ENCODE measurements around the gene MAD1L1. TPM values are rescaled to one million over a fixed set of nuclear protein-coding genes. Genes with fewer than 3 reads are reported as not detected.

The MAD1L1 gene
- total RNA-seq, 2 donors from 2014 or later = 51.2 to 63.8 TPM

DNA sequence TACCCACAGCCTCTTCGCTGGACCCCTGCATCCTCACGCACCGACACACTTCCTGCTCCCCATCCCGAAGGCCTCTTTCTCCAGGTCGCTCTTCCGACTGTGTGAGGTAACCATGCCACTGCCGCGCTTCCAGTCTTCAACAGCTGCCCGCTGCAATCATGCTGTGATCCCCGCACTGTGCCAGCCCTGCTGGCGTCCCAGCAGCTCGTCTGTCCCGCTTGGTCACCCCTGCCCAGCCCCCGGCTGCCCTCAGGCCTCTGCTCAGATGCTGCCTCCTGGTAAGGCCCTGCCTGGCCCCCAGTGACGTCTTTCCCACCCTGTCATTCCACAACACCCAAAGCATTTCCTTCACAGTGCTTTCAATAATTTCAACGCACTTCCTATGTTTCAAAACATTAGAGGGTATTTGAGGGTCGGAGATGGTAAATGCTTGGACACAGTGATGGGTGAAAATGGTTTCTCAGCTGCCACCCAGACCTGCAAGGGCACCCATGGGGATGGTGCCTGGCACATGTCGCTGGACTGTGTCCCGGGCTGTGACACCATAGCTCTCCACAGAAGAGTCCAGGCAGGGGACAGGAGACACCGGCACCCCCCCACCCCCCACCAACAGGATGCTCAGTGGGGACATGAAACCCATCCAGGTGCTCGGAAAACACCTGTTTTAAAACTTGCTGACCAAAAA lies 125.2 kb downstream of the MAD1L1 start:
- Mint-ChIP-seq H3K27ac (no peak overlapping the region), H3K4me3 (no peak overlapping the region), H3K9me3 (no peaks in the 10 kb centered on the region), H3K36me3 (ENCODE audit: insufficient read depth in 2 of 2) (peaks cover 0 to 4% of the 10 kb centered on the region in 2 donors), H3K27me3 (ENCODE audit: low read depth) (no peaks in the 10 kb centered on the region), H3K4me1 (ENCODE audit: low read depth) (peaks cover 60% of the 10 kb centered on the region)
- no peak for ATAC-seq (replicated peaks in 1 of 2)
- no peak for DNase-seq

DNA sequence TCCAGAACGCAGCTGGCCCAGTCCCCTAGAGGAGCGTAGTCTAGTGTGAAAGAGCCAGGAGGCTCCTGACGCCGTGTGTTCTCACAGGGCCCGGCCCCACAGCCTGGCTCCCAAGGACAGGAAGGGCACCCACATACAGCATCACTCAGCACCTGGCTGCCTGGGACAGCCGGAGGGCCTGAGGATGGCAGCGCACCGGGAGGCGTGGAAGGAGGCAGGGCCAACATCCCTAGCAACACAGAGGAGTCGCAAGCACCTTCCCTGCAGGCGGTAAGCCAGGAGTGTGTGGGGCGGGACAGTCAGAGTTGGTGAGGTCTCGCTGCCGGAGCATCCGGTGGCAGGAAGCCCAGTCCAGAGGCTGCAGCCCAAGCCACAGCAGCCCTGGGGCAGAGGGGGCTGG lies 125.8 kb downstream of the MAD1L1 start:
- Mint-ChIP-seq H3K9me3 (no peaks in the 10 kb centered on the region), H3K36me3 (ENCODE audit: insufficient read depth in 2 of 2) (peaks cover 3 to 6% of the 10 kb centered on the region in 2 donors), H3K4me3 (no peak overlapping the region), H3K27me3 (ENCODE audit: low read depth) (no peaks in the 10 kb centered on the region), H3K27ac (no peak overlapping the region), H3K4me1 (ENCODE audit: low read depth) (peaks cover 57% of the 10 kb centered on the region)
- DNase-seq (no peak), ATAC-seq (replicated peaks in 1 of 2) (no peak)

DNA sequence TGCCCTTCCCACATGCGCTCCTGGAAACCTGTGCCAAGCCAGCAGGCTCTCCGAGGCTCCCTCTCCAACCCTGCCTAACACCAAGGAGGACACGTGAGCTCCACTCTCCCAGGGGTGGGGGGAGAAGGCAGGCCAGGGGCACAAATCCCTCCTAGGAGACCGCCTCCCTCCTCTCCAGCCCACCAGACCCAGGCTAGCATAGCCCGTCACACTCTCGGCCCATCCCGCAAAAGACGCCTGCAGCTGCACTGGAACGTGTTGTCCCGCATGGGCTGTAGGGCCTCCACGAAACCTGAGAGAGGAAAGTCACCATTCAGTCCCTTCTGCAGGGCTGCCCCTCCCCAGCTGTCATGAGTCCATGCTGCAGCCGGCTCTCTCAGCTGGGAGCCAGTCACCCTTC lies 126.3 kb downstream of the MAD1L1 start:
- H3K4me3 Mint-ChIP-seq = no peak overlapping the region
- no peaks in the 10 kb centered on the region for H3K27me3 Mint-ChIP-seq (ENCODE audit: low read depth)
- DNase-seq (no peak), ATAC-seq (replicated peaks in 1 of 2) (no peak)
- peaks cover 52% of the 10 kb centered on the region for H3K4me1 Mint-ChIP-seq (ENCODE audit: low read depth)
- peaks cover 3 to 6% of the 10 kb centered on the region in 2 donors for H3K36me3 Mint-ChIP-seq (ENCODE audit: insufficient read depth in 2 of 2)
- no peaks in the 10 kb centered on the region for H3K9me3 Mint-ChIP-seq
- H3K27ac Mint-ChIP-seq = no peak overlapping the region

DNA sequence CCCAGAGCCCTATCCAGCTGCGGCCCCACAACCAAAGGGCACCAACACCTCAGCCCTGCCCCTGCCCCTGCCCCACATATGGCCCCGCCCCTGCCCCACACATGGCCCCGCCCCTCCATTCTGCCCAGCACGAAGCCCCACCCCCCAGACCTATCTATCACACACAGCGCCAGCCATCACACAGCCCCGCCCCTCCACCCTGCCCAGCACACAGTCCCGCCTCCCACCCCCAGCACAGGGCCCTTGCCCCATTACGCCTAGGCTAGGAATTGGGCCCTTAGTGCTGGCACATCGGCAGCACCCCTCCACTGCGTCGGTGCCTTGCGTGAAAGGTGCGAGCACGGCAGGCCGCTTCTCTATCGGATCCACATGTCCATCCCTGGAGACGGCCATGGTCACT lies 126.8 kb downstream of the MAD1L1 start:
- Mint-ChIP-seq H3K4me3 (no peak overlapping the region), H3K4me1 (ENCODE audit: low read depth) (peaks cover 47% of the 10 kb centered on the region), H3K27me3 (ENCODE audit: low read depth) (no peaks in the 10 kb centered on the region), H3K36me3 (ENCODE audit: insufficient read depth in 2 of 2) (peaks cover 3 to 6% of the 10 kb centered on the region in 2 donors), H3K27ac (no peak overlapping the region), H3K9me3 (no peaks in the 10 kb centered on the region)
- ATAC-seq (replicated peaks in 1 of 2) = no peak
- DNase-seq = no peak

DNA sequence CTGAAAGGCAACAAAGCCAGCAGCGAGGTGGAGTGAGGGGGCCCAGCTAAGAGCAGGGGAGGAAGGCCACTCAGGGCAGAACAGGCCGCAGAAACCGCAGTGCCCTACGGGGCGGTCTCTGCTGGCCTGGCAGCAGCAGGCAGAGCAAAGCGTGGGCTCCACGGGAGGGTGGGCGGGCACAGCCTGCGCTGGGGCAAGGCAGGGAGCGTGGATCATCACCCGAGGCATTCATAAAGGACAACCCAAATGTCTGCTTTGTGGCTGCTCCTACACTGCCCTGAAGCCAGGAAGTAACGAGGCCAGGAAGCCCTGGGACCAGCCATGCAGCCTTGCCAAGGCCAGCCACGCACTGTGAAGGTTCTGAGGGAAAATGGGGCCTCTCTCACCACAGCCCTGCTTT lies 127.5 kb downstream of the MAD1L1 start:
- peaks cover 3 to 6% of the 10 kb centered on the region in 2 donors for H3K36me3 Mint-ChIP-seq (ENCODE audit: insufficient read depth in 2 of 2)
- ATAC-seq (replicated peaks in 1 of 2) (no peak), DNase-seq (no peak)
- H3K9me3 Mint-ChIP-seq = no peaks in the 10 kb centered on the region
- H3K27me3 Mint-ChIP-seq (ENCODE audit: low read depth) = no peaks in the 10 kb centered on the region
- no peak overlapping the region for H3K4me3 Mint-ChIP-seq
- H3K4me1 Mint-ChIP-seq (ENCODE audit: low read depth) = peaks cover 46% of the 10 kb centered on the region
- no peak overlapping the region for H3K27ac Mint-ChIP-seq

DNA sequence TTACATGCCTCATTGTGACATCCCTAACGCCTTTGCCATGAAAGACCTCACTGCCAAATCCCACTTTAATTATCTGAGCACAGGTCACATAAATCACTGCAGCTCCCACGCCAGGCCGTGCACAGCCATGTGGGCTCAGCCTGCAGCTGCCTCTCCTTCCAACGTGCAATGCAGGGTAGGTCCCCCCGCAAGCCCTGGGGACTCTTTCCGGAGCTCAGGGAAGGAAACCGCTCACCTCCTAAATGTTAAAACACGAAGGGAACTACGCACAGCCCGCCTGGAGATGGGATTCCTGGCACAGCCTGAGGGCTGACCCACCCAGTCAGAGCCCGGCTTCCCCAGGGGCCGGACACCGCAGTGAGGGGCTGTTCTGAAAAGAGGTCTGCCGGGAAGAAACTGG lies 128.0 kb downstream of the MAD1L1 start:
- DNase-seq (no peak), ATAC-seq (replicated peaks in 1 of 2) (no peak)
- Mint-ChIP-seq H3K36me3 (ENCODE audit: insufficient read depth in 2 of 2) (peaks cover 3 to 6% of the 10 kb centered on the region in 2 donors), H3K27ac (no peak overlapping the region), H3K9me3 (no peaks in the 10 kb centered on the region), H3K4me1 (ENCODE audit: low read depth) (peaks cover 46% of the 10 kb centered on the region), H3K4me3 (no peak overlapping the region), H3K27me3 (ENCODE audit: low read depth) (no peaks in the 10 kb centered on the region)

DNA sequence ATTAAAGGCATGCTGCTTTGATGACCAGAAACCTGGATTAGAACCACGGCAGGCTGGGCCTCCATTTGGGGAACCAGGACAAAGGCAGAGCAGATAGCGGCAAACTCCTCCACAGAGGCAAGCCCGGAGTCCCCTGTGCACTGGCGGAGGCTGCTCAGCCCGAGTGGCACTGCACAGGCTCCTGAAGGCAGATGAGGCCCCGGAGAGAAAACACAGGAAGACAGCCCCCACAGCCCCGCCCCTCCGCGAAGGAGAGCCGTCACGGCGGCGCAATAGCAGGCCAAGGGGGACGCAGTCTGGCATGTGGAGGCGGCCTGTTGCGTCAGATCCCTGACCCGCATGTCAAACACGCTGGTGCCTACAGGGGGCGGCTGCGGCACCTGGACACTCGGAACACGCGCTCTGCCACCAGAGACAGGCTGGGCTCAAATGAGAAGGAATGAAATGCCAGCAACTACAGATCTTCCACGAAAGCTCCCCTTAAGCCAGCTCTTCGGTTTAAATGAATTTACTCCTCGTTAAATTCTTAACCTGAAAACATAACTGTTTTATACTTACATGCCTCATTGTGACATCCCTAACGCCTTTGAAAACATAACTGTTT lies 128.5 kb downstream of the MAD1L1 start:
- DNase-seq (peak; percentile 82 to 87), ATAC-seq (replicated peaks in 1 of 2) (peak; percentile 81)
- Mint-ChIP-seq H3K4me1 (ENCODE audit: low read depth) (peaks cover 48% of the 10 kb centered on the region), H3K9me3 (no peaks in the 10 kb centered on the region), H3K27ac (peak overlapping the region; percentile 18), H3K4me3 (peak overlapping the region; percentile 38 to 49), H3K27me3 (ENCODE audit: low read depth) (no peaks in the 10 kb centered on the region), H3K36me3 (ENCODE audit: insufficient read depth in 2 of 2) (peaks cover 3 to 6% of the 10 kb centered on the region in 2 donors)

DNA sequence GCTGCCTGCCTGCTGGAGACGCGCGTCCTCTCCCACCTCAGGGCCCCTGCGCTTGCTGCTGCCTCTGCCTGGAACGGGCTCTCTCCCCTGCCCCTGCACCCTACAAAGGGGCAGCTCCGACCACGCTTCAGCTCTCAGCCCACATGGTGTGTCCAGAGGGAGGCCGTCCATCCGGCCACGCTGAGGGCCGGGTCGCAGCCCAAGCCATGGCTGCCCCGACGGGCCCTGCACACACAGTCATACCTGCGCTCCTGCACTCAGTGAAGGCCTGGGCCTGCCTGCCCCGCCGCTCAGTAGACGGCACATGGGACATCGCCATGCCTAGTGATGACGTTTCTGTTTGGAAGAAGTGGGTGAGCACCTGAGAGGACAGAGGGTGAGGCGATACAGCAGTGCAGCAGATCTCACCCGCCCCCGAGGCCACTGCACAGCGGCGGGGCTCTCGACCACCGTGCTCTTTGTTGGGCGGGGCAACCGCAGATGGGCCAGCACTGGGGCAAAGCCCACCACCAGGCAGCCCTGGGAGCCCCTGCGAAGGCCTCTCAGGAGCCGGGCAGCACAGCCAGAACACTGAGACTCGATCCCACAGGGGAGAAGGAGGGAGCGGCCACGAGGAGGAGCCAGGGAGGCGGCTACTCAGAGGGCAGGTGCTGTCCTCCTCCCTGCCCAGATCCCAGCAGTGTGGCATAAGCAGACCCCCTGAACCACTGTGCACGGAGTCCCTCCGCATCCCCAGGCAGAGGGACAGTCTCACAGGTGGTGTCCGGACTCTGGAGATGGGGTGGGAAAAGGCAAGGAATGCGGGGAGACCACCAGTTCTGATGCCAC lies 129.5 kb downstream of the MAD1L1 start:
- no peak for ATAC-seq (replicated peaks in 1 of 2)
- Mint-ChIP-seq H3K27me3 (ENCODE audit: low read depth) (no peaks in the 10 kb centered on the region), H3K4me3 (peak overlapping the region in 1 of 2 donors; percentile 49), H3K9me3 (no peaks in the 10 kb centered on the region), H3K4me1 (ENCODE audit: low read depth) (peaks cover 51% of the 10 kb centered on the region), H3K27ac (no peak overlapping the region), H3K36me3 (ENCODE audit: insufficient read depth in 2 of 2) (peaks cover 3 to 6% of the 10 kb centered on the region in 2 donors)
- DNase-seq = no peak

DNA sequence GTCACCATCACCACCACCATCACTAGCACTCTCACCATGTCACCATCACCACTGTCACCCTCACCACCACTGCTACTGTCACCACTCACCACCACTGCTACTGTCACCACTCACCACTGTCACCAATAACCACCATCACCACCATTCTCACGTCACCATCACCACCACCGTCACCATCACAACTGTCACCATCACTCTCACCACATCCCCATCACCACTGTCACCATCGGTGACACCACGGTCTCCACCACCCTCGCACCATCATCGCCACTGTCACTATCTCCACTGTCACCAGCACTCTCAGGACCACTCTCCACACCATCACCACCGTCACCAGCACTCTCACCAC lies 130.4 kb downstream of the MAD1L1 start:
- Mint-ChIP-seq H3K27ac (no peak overlapping the region), H3K4me1 (ENCODE audit: low read depth) (peaks cover 55% of the 10 kb centered on the region), H3K4me3 (peak overlapping the region in 1 of 2 donors; percentile 33), H3K9me3 (no peaks in the 10 kb centered on the region), H3K27me3 (ENCODE audit: low read depth) (no peaks in the 10 kb centered on the region), H3K36me3 (ENCODE audit: insufficient read depth in 2 of 2) (peaks cover 3 to 6% of the 10 kb centered on the region in 2 donors)
- ATAC-seq (replicated peaks in 1 of 2) (peak in 1 of 2 donors; percentile 14), DNase-seq (peak in 1 of 2 donors; percentile 26)

DNA sequence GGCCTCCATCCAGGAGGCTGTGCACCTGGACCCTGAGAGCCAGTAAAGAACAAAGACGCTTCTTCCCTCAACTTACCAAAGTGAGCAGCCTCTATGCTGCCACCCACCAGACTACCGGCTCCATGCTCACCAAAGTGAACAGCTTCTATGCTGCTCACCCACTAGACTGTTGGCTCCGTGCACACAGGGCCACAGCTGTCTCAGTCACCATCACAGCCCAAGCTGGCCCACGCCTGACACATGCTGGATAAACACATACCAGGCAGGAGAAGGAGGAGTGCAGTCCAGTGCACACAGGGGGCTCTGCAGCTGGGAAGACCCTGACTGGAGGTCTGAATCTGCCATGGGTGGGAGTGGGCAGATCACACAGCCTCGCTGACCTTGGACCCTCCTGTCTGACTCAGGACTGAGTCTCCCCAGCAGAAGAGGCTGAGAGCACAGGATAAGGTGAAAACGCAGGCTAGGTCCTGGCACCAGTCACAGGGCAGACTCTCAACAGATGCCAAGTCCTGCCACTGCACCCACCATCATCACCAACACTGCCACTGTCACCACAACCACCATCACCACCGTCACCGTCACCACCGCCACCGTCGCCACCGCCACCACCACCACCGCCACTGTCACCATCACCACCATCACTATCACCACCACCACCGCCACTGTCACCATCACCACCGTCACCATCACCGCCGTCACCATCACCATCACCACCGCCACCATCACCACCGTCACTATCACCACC lies 130.9 kb downstream of the MAD1L1 start:
- Mint-ChIP-seq H3K36me3 (ENCODE audit: insufficient read depth in 2 of 2) (peaks cover 3 to 6% of the 10 kb centered on the region in 2 donors), H3K27ac (no peak overlapping the region), H3K4me3 (peak overlapping the region in 1 of 2 donors; percentile 33), H3K4me1 (ENCODE audit: low read depth) (peaks cover 55% of the 10 kb centered on the region), H3K27me3 (ENCODE audit: low read depth) (no peaks in the 10 kb centered on the region), H3K9me3 (no peaks in the 10 kb centered on the region)
- no peak for ATAC-seq (replicated peaks in 1 of 2)
- DNase-seq = no peak

DNA sequence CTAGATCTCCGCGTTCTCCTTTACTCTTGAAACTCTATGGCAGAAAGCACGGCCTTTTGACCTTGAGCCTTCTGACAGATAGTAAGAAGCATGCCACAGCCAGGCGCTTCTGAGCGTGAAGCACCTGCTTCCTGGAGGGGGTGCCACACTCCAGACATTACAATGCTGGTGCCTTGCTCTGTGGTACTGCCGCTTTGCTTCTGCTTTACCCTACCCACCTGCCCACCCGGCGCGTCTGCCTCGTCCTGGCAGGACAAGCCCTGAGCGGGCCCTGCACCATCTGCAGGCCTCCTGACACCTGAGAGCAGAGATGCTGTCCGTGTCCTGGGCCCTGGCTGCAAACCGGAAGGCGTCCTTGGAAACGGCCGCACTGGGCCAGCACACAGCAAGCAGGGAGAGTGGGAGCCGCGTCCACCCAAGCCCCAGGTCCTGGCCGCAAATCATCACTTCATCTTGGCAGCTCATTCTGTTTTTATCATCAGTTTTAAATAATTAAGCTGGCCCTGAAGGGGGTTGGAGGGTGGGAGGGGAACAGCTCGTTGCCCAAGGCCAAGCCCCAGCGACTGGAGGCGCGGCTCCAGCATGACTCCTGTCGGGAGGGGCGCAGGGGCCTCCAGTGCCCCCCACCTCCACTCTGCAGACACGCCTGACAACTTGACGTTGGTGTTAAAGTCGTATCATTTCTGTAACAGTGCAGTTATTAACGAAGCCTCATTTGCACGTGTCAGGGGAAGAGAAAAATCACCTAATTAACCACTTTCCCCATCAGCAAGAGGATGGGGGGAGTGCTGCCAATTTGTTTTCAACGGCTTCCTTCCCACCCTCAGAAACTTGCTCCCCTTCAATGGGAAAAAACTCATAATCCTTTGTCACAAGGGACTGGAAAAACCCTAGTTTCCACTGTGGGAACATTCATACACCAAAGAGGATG lies 132.2 kb downstream of the MAD1L1 start:
- Mint-ChIP-seq H3K27ac (no peak overlapping the region), H3K36me3 (ENCODE audit: insufficient read depth in 2 of 2) (peaks cover 3 to 6% of the 10 kb centered on the region in 2 donors), H3K27me3 (ENCODE audit: low read depth) (no peaks in the 10 kb centered on the region), H3K9me3 (no peaks in the 10 kb centered on the region), H3K4me1 (ENCODE audit: low read depth) (peaks cover 55% of the 10 kb centered on the region), H3K4me3 (no peak overlapping the region)
- DNase-seq (peak; percentile 27 to 33), ATAC-seq (replicated peaks in 1 of 2) (peak; percentile 24 to 35)

Measured in activated T-cell treated with anti-CD3 and anti-CD28 coated beads, Interleukin-2, amount 50 U/mL, for 72 hours (primary cell).